HG02852 (cell line): ENCODE results near the gene SEMA4A.

Experiments used
- ATAC-seq: cut with Tn5 transposase; IDR thresholded peaks from one replicate; pipeline ENCODE4 v1.9.1; 2021; ENCODE audit warnings: mild to moderate bottlenecking, moderate library complexity; ENCODE audit not compliant: unreplicated experiment

The SEMA4A gene

DNA sequence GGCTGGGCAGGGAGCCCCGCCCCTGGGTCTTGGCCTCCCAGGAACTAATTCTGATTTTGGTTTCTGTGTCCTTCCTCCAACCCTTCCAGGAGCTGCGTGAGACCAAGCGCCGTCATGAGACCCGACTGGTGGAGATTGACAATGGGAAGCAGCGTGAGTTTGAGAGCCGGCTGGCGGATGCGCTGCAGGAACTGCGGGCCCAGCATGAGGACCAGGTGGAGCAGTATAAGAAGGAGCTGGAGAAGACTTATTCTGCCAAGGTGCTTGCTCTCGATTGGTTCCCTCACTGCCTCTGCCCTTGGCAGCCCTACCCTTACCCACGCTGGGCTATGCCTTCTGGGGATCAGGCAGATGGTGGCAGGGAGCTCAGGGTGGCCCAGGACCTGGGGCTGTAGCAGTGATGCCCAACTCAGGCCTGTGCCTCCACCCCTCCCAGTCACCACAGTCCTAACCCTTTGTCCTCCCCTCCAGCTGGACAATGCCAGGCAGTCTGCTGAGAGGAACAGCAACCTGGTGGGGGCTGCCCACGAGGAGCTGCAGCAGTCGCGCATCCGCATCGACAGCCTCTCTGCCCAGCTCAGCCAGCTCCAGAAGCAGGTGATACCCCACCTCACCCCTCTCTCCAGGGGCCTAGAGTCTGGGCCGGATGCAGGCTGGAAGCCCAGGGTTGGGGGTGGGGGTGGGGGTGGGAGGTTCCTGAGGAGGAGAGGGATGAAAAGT is 18.5 kb upstream of the SEMA4A start:
- no peak for ATAC-seq

DNA sequence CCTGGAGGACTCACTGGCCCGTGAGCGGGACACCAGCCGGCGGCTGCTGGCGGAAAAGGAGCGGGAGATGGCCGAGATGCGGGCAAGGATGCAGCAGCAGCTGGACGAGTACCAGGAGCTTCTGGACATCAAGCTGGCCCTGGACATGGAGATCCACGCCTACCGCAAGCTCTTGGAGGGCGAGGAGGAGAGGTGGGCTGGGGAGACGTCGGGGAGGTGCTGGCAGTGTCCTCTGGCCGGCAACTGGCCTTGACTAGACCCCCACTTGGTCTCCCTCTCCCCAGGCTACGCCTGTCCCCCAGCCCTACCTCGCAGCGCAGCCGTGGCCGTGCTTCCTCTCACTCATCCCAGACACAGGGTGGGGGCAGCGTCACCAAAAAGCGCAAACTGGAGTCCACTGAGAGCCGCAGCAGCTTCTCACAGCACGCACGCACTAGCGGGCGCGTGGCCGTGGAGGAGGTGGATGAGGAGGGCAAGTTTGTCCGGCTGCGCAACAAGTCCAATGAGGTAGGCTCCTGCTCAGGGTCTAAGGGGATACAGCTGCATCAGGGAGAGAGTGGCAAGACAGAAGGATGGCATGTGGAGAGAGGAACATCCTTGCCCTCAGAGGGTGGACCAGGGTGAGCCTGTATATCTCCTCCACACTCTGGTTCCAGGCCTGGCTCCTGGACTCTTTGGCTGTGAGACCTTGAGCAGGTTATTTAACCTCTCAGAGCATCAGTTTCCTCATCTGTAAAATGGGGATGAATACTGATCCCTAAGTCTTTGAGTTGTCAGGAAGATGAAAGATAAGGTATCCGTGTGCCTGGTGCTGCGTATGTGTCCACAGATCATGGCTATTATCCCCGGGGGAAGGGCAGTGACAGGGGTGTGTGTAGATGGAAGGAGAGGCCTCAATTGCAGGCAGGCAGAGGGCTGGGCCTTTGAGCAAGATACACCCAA is 17.2 kb upstream of the SEMA4A start:
- no peak for ATAC-seq

DNA sequence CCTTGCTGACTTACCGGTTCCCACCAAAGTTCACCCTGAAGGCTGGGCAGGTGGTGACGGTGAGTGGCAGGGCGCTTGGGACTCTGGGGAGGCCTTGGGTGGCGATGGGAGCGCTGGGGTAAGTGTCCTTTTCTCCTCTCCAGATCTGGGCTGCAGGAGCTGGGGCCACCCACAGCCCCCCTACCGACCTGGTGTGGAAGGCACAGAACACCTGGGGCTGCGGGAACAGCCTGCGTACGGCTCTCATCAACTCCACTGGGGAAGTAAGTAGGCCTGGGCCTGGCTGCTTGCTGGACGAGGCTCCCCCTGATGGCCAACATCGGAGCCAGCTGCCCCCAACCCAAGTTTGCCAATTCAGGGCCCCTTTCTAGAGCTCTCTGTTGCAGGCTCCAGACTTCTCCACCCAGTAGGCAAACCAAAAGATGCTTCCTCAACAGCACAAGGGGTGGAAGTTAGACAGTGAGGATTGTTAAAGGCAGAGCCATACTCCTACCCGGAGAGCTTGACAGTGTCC is 16.4 kb upstream of the SEMA4A start:
- no peak for ATAC-seq

DNA sequence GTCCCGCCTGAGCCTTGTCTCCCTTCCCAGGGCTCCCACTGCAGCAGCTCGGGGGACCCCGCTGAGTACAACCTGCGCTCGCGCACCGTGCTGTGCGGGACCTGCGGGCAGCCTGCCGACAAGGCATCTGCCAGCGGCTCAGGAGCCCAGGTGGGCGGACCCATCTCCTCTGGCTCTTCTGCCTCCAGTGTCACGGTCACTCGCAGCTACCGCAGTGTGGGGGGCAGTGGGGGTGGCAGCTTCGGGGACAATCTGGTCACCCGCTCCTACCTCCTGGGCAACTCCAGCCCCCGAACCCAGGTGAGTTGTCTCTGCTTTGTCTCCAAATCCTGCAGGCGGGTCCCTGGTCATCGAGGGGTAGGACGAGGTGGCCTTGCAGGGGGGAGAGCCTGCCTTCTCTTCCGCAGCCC is 14.9 kb upstream of the SEMA4A start:
- no peak for ATAC-seq

DNA sequence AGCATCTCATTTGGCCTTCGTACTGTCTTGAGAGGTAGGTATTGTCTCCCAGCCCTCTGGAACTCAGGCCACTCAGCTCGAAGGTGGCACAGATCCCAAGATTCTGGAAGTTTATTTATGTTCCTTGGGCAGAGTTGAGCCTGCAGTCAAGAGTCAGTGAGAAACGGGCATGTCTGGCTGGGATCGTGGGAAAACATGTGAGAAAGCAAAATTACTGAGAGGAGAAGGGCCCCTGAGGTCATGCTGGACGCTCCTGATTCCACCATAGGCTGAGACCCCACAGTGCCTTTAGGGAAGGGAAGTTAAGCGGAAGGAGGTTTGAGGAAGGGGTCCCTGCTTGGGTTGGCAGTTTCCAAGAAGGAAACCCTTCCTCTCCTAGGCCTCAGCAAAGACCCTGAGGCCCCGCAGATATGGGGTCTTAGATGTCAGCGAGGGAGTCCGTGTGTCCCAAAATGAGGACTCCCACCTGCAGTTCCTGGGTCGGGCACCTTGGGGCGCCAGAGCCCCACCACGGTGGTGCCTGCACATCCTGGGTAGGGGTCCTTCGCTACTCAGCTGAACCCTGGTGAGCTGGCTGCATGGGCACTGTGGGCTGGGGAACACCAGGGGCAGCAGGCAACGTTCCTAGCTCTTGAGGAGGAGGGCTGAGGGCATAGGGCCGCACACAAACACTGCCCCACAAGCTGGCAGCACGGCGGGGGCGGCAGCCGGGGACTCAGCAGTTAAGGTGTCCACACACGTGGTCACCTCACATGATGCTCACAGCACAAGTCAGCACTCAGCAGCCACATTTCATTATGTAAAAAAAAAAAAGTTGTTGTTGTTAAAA is 12.3 kb upstream of the SEMA4A start:
- no peak for ATAC-seq

DNA sequence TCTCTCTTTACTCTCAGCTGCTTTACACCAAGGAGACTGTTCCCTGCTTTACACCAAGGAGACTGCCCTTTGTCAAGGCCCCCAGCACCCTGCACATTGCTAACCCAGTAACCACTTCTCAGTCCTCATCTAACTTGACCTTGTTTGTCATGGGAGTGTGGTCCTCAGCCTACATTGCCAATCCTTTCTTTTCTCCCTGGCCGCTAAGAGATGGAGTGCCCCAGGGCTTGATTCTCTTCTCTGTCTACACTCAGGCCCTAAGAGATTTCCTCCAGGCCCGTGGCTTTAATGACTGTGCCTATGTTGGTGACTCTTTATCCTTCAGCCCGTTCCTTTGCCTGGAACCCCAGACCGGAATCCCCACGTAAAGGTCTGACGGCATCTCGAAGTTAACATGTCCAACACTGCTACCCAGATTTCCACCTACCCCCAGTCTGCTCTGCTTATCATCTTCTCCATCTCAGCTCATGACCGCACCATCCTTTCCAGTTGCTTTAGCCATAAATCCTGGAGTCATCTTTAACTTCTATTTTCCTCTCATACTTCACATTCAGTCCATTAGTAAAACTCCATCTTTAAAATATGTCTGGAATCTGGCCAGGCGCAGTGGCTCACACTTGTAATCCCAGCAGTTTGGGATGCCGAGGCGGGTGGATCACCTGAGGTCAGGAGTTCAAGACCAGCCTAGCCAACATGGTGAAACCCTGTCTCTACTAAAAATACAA is 9.5 kb upstream of the SEMA4A start:
- ATAC-seq: no peak

DNA sequence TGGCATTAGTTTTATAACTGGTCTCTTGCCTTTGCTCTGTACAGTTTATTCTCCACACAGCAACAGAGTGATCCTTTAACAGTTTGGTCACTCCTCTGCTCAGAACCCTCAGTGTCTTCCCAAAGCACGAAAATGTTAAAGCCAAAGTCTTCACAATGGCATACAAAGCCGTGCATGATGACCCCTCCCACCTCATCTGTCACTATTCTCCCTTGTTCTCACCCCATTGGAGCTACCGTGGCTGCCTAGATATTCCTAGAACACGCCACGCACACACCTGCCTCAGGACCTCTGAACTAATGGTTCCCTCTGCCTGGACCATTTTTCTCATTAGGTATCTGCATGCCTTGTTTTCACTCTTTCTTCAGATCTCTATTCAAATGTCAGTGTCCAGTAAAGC is 8.6 kb upstream of the SEMA4A start:
- ATAC-seq: no peak

DNA sequence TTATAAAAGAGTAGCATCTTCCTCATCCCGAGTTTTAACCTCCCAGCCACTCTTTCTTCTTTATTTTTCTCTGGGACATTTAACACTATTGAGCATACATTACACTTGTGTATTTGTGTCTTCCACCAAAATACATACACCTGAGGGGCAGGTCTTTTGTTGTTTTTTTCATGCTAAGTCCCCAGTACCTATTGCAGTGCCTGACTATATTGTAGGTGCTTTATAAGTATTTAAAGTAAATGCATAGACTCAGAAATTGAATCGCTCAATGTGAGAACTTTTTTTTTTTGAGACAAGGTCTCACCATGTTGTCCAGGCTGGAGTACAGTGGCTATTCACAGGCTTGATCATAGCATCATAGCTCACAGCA is 7.8 kb upstream of the SEMA4A start:
- ATAC-seq: no peak

DNA sequence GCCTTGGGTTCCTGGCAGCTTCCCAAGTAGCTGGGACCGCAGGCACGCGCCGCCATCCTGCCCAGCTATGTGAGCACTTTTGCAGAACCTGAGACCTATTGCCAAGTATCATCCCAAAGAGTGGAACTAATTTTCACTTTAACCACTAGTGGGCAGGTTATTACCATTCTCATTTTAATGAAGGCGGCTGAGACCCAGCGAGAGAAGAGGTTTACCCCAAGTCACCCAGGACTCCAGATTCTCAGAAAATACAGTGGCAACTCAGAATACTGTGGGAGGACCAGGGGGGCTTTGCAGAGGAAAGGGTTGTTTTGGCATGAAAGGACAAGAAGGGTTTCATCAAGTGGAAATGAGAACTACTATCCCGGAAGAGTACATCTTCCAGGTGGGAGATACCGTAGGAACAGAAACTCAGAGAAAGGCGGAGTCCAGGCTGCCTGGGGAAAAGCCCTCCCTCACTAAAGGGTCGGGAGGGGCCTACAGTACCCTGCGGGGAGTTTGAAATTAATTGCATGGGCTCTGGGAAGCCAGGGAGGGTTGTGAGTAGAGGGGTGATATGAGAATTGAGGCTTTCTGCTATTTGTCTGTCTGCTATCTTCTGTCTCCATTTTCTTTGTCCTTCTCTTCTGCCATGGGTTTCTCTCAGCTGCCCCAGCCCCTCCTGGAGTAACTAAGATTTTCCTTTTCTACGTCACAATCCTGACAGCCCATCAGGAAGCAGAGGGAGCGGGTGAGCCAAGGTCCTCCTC is 7.2 kb upstream of the SEMA4A start:
- ATAC-seq: no peak

DNA sequence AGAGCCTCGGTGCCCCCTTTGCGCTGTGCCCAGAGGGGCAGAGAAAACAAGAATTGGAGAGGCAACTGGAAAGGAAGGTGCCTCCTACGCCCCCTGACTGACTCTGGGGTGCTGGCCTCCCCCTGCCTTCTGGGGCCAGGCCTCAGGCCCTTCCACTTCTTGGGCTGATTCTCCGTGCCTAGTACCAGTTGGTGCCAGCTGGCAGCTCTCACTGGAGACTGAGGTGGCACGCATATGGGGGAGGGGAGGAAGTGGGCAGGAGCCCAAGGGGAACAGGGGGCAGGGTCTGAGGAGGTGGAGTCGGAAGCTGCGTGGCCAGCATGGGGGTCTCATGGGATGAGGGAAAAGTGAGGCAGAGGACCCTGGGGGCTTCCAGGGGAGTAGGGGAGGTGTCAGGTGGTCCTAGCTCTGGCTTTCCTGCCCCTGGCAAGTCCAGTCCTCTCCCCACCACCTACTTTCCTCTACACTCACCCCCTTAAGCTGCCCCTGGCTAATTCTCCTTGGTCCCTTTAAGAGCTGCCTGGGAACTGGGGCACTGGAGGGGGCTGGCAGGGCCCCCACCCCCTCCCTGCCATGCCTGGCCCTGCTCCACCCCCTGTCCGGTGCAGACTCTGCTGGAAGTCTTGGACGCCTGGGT is 6.5 kb upstream of the SEMA4A start:
- no peak for ATAC-seq

DNA sequence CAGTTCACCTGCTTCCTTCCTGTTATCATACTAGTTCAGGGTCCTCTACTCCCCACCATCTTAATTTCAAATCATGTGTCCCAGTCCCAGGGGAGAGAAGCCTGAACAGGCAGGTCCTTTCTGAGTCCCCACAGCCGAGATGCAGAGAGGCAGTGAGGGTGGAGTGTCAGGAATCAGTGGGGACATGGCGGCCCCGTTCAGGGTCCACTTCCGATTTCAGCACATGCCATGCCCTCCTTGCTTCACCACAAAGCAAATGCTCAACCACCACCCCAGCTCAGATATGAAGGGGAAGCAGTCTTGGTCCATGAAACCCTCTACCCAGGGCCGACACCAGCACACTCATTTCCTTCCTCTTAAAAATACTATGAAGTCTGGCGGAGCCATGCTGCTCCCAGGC is 5.2 kb upstream of the SEMA4A start:
- no peak for ATAC-seq

DNA sequence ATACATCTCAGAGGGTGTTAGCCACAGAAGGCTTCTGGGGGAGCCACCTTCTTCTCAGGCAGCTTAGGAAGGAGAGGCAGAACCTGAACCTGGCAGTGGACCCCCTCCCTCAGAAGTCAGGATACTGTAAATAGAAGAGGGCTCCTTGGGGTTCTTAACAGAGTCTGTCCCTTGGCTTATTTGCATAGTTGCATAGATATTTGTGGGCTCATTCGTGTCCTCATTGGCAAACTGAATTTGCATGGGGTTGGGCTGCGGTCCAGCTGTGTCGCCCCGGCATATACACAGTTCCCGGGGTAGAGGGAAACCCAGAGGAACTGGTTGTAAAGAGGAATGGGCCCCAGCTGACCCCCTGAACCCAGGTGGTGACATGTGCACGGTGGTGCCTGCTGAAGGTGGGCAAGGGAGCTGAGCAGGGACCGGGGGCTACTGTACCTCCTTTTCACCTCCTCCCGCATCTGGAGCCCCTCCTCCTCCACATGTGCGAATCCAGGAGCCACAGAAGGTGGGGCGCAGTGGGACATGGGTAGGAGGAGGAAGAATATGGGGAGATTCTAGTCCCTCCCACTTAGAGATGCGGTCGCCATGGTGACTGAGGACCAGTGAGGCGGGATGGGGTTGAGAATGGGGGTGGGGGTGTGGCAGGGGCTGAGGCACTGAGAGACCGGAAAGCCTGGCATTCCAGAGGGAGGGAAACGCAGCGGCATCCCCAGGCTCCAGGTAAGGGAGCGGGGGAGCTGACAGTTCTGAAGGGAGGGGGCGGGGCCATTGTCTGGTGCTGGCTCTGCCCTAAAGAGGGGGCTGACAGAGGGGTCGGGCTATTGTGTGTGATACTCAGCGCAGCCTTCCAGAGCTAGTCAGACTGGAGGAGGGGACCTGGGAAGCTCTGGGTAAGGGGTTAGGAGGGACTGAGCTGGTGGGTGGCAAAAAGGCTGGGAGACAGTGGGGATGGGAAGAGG is 3.7 kb upstream of the SEMA4A start:
- peak; percentile 58 for ATAC-seq

DNA sequence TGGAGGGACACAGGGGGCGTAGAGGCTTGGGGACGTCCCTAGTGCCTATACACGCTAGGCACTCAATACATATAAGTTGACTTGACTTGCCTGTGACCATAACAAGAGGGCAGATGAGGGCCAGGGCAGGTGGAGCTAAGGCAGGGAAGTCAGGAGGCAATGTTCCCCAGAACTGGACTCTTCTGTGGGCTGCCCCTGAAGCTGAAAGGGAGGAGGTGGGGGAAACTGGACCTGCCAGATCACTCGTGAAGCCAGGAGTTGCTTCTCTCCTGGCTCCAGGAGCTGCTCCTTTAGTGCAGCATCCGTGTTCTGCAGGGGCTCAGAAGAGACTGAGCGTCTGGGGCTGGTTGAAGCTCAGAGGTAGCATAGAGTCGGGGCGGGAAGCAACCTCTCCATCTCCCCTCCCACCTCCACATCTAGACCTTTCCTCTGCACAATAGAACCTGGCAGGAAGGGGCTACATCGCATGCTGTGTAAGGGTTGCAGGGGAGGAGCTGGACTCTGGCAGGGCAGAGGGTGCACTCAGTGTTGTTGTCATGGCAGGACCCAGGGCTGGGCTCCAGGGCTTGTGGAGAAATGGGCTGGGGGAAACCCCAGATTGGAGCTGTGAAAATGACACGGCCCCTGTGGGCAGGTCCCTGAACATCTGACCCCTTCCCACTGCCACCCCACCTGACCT is 2.9 kb upstream of the SEMA4A start:
- ATAC-seq: no peak

DNA sequence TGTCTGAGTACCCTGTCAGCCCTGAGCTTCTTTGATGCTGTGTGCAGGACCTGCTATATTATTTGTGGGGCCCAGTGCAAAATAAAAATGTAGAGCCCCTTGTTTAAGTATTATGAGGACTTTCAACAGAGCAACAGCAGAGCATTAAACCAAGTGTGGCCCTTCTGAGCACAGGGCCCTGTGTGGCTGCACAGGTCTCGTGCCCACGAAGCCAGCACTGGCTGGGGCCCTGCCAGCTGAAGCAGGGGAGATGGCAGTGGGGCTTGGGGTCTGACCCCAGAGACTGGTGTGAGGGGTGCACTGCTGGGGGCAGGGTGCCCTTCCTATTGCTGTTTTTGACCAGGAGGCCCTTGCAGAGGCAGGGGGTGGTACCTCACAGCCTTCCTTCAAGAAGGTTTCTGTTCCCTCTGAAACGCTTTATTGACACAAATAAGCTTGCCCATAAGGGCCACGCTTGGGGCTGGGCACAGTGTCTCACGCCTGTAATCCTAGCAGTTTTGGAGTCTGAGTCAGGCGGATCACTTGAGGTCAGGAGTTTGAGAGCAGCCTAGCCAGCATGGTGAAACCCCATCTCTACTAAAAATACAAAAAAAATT is 2.2 kb upstream of the SEMA4A start:
- ATAC-seq: no peak

DNA sequence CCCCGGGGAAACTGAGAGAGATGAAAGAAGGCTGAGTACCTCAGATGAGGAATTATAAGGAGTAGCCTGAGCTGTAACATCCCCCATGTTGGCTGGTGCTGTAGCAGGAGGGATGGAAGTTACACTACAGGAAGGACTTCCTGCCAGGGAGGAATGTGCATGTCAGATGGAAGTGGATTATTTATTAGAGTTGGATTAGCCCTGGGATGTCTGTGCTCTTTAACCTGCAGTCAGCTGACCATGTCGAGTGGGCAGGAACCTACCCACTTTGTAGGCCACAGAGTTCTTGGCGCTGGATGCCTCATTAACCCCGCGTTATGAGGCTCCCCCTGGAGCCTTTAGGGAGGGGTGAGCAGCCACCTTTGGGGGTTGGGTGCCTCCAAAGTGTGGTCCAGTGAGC is 757 bp upstream of the SEMA4A start:
- no peak for ATAC-seq

DNA sequence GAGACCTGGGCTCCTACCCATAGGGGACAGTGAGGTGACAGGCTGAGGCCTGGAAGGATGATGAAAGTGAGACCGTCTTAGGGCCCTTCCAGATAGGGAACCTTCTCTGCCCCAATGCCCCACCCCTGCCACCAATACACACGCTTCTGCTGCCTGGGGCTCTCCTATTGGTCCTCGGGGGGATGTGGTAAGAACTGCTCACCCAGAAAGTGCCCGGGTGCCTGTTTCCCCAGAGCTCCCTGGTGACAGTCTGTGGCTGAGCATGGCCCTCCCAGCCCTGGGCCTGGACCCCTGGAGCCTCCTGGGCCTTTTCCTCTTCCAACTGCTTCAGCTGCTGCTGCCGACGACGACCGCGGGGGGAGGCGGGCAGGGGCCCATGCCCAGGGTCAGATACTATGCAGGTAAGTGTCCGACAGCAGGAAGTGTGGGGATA is 948 bp downstream of the SEMA4A start:
- peak; percentile 41 for ATAC-seq
